Cerebellar nuclear complex (tissue), 1 donor: Measurements from ENCODE around the gene ATAD3C.
"Not testable (repeated sequence)": the region's sequence is repeated elsewhere in the genome, so short reads cannot be mapped to it uniquely, and the experiment has no call there.

Experiments used
- DNase-seq, 2 experiments: peaks; one replicate each; lab custom pipeline; 2025; lab: John Stamatoyannopoulos, UW

The ATAD3C gene

DNA sequence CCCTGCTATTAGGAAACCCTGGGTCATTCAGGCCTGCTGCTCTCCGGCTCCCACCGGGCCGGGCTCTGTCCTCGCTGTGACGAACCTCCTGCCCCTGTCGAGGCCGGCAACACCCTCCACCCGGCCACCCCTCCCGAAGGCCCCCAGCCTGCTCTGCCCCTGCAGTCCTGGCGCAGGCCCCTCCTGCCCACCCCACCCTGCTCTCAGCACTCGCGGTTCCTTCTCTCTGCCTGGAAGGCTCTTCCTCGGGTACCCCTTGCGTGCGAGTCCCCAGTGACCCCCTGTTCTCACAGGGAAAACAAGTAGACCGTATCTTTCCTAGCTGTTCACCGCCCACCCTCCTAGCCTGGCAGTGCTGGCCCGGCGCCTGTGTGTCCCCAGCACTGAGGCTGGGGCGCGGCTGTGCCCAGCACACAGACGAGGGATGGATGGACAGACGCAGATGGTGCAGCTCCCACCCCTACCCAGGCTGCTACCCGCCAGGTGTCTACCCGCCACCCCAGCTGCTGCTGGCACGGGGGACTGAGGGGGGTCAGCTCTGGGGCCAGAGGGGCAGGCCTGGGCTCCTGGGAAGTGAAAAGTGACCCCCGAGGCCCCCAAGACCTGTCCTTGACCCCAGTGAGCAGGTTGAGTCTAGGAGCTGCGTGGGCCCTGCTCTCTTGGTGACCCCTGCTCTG, 17.1 kb upstream of the ATAD3C start:
- DNase-seq: no peak

DNA sequence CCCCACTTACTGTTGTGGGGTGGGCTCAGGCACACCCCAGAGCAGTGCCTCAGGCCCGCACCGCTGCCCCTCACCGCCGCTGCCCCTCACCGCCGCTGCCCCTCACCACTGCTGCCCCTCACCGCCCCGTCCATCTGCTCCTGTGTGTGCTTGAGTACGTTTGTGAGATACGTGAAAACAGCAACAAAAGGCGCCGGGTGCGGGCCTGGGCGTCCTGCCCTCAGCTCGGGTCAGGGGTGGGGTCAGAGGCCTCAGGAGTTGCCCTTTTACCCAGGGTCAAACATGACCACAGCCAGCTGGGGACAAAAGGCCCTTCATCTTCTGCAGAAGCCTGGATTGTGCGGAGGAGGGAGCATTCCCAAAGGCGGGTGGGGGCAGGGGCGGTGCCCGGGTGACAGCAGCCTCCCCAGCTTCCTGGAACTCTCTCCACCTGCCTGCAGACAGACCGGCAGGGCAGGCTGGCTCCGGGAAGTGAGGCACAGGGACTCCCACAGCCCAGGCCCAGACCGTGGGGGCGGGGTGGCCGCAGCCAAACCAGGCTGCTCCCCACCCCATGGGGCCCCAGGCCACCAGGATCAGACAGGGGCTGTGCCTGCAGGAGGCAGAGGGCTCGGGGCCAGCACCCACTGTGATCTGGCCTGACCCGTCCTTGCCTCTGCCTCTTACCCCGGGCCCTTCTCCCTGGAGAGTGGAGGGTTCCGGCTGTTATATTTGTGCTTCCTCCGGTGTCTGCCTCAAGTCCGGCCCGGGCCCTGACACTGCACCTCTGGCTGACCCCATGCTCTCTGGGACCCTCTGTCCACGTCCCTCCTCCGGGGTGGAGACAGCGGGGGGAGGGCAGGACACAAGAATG, 16.3 kb upstream of the ATAD3C start:
- DNase-seq: no peak

DNA sequence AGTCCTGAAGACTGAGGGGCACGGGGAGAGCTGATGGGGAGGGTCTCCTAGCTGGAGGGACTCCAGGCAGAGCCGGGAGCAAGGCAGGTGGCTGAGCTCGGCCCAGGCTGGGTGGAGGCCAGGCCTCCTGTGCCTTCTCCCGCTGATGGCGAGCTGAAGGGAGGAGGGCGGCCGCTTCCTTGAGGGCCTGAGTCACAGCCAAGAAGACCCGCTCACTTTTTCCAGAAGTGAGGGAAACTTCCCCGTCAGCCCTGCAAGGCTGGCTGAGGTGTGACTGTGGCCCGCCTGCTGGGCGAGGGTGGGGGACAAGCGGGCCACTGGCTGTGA, 15.7 kb upstream of the ATAD3C start:
- DNase-seq: no peak

DNA sequence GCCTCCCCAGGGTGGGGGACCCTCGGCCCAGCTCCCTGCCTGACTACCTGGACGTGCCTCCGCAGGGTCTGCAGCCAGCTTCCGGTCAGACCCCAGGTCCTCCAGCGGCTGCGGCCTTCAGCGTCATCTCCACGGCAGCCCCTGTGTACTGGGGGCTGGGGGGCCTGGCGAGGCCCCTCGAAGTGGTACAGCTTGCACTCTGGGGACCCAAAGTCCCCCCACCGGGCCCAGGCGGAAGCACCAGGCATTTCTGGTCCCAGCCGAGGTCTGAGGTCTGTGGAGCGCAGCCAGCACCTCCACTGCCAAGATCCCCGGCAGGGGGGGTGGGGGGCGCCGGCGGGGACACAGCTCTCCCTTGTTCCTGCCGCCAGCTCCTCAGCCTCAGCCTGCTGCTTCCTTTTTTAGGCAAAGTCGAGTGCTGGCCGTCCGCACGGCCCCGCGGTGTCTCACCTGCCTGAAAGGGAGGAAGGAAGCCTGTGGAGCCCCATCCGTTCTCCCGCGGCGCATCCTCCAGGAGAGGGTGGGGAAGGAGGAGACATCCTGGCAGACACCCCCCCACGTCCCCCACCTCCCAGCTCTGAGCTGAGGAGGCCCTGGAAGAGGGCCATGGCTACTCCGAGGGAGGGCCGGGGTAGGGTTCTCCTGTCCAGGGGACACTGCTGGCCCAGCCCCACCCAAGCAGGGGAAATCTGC, 15.2 kb upstream of the ATAD3C start:
- no peak for DNase-seq

DNA sequence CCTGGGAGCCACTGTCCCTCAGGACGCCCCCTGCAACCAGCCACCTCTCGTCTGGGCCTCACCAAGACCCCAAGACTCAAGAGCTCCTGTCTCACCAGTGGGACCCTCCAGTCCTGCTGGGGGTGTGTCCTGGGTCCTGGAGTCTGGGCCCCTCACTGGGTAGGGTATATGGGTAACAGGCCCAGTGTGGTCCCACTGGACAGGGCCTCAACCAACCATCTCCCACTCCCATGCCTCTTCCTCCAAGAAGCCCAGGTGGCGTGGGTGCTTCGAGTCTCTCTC, 14.7 kb upstream of the ATAD3C start:
- no peak for DNase-seq

DNA sequence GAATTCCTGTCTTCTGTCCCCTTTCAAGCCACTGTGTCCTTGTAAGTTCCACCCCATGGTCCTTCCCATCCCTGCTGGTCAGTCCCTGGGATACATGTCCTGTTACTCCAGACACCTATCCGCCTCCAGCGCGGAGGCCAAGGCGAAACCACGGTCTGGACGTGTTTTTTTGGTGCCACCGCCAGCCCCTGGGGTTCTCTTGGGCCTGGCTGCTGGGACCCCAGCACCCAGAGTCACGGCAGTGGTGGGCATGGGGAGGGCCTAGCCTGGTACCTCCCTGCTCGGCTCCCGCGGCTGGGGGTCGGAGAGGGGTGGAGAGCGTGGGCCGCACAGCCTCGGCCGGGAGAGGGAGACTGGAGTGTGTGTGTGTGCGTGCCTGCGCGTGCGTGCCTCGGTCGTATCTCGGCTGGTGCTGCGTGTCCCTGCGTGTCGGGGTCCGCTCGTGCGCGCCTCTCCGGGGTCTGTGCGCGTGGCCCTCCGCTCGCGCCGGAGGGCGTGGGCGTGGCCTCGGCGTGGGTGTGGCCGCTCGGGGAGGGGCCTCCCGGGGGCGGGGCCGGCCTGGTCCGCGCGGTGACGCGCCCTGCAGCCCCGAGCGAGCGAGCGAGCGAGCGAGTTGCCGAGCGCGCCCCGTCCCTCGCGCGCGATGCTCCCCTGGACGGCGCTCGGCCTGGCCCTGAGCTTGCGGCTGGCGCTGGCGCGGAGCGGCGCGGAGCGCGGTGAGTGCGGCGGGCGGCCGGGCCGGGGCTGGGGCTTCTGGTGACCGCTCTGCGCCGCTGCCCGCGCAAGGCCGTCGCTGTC, 14.2 kb upstream of the ATAD3C start, which contains the start of gene VWA1:
Gene VWA1 (plus strand): TSS at position 585 of the 798 bp plus-strand sequence. CDS start 59 bp downstream, at position 644.
- no peak for DNase-seq

DNA sequence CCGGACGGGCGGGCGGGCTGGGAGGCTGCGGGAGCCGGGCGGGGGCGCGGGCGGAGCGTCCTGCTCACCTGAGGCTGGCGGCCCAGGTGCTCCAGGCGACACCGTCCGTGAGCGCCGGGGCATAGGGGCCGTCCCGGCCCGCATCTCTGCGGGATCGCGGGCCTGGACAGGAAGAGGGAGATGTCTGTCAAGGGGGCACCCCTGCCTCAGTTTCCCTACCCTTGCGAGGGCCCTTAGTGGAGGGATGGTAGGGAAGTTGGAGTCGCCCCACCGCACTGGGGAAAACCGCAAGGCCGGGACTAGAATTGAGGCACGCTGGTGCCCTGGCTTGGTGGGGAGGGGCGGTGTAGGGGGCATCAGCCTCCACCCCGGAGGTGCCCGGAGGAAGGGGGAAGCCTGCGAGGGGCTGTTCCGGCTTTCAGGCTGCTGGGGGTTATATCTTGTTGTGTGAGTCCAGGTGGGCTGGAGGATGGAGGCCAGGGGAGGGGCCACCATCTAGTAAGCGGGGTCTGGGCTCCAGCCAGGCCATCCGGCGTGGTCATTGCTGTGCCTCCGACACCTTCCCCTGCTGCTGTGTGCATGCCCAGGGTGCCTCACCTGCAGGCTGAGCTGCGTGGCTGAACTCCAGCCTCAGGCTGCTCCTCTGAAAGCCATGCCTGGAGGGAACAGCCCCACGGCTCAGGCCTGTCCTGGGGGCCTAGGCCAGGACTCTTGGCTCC, 13.4 kb upstream of the ATAD3C start:
- no peak for DNase-seq

DNA sequence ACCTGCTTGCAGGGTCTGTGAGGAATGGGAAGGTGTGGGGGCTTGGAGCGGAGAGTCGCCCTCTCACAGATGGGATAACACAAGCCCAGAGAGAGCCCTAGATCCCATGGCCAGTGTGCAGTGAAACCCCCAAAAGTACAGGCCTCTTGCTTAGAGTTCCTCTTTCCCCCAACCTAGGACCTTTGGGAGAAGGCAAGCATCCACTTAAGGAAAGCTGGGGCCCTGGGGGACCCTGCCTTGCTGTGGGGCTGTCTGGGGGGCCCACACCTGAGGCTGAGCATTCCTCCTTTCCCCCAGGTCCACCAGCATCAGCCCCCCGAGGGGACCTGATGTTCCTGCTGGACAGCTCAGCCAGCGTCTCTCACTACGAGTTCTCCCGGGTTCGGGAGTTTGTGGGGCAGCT, 12.9 kb upstream of the ATAD3C start:
- DNase-seq: no peak

DNA sequence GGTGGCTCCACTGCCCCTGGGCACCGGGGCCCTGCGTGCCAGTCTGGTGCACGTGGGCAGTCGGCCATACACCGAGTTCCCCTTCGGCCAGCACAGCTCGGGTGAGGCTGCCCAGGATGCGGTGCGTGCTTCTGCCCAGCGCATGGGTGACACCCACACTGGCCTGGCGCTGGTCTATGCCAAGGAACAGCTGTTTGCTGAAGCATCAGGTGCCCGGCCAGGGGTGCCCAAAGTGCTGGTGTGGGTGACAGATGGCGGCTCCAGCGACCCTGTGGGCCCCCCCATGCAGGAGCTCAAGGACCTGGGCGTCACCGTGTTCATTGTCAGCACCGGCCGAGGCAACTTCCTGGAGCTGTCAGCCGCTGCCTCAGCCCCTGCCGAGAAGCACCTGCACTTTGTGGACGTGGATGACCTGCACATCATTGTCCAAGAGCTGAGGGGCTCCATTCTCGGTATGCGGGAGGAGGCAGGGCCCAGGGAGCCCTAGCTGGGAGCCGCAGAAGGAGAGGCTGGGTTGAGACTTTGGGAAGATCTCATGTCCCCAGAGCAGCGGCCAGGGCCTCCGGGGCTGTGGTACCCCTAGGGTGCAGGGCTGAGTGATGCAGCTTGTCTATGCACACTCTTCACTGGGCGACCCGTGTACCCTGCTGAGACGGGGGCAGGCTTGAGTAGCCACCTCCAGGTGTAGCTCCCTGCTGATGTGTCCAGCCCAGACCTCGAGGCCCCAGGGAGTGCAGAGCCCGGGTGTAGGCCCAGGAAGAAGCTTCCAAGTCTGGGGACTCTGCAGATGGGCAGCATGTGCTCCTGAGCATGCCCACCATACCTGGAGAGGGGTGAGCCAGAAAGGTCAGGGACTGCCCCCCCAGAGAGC, 12.2 kb upstream of the ATAD3C start:
- no peak for DNase-seq

DNA sequence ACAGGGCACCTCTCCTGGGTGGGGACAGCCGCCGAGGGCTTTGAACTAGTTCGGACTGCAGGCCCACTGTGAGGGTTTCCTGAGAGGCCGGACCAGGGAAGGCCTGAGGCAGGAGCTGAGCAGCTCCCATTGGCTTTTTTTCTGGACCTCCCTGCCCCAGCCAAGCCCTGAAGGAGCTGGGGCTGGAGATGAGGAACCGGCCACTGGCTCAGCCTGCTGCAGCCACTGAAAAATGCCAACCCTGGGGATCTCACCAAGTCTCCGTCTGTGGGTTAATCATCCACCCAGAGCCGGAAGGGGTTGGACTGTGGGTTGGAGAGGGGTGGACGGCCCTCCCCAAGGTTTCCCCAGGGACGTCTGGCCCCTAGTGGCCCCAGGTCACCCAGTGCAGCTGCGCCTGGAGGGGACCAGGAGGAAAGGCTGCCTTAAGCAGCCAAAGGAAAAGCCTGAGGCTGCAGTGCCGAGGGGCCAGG, 11.5 kb upstream of the ATAD3C start:
- no peak for DNase-seq

DNA sequence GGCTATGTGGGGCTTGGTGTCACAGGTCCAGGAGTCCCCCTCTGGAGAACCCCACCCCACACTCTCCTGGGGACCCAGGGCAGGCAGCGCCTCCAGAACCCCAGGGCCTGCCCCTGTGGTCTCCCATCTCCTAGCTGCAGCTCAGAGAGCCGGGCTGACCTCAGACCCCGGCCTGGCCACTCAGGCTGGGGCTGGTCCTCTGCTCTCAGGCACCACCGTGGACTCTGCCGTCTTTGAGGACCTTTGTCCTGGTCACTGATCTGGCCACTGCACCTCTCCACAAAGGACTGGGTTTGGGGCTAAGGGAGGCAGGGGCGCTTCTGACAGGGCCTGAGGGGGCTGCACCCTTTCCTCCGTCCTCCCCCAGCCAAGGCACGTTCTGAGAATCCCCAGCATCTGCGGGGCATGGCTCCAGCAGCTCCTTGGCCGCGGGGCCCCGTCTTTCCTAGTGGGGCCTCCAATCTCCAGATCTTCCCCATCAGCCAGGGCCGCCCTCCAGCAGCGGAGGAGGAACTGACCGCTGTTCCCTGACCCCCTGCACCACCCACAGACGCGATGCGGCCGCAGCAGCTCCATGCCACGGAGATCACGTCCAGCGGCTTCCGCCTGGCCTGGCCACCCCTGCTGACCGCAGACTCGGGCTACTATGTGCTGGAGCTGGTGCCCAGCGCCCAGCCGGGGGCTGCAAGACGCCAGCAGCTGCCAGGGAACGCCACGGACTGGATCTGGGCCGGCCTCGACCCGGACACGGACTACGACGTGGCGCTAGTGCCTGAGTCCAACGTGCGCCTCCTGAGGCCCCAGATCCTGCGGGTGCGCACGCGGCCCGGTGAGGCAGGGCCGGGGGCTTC, 10.7 kb upstream of the ATAD3C start:
- DNase-seq: no peak

DNA sequence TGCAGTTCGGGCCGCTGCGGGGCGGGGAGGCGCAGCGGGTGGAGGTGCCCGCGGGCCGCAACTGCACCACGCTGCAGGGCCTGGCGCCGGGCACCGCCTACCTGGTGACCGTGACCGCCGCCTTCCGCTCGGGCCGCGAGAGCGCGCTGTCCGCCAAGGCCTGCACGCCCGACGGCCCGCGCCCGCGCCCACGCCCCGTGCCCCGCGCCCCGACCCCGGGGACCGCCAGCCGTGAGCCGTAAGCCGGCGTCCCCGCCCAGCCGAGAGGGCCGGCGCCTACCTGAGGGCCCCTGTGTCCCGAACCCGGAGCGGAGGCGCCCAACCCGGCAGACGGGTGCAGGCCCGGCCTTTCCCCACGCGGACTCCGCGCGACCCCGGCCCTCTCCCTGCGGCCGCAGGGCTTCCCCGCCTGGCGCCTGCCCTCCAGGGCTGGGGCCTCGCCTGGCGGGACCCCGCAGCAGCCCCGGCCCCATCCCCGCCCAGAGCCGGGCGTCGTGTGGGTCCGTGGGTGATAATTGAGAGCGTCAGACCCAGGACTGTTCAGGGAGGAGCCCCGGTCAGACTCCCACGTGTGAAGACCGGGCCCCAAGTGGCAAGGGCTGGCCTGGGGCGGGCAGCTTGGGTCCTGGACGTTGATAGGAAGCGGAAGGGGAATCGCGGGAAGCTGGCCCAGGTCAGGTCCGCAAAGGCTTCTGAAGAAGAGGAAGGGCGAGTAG, 9.8 kb upstream of the ATAD3C start:
- no peak for DNase-seq

DNA sequence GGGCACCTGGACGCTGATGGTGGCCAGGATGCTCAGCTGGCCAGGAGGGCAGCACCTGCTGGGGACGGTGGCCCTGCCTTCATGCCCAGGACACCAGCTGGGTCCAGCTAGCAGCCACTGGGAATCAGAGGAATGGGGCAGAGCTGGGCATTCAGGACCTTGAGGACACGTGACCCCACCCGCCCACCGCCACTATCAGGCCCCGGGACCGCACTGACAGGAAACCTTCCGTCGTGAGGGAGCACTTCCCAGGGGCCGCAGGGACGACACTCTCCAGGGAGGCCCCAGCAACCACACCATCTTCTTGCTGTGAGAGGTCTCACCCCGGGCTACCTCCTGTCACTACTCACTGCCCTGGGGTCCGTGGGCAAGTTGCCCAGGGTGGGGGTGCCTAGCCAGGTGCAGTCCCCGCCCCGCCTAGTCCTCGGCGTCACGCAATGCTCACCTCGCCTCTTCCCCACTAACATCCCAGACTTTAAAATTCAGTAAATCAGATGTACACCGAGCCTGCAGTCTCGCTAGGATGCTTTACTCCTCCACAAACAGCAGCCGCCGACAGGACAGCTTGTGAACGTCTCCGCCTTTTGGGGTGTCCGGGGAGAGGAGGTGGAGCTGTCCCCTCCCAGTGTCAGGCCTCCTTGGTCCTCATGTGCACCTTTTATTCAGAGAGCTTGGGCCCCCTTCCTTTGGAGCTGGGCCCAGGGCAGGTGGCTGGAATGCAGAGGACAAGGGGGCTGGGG, 9.1 kb upstream of the ATAD3C start:
- DNase-seq: no peak

DNA sequence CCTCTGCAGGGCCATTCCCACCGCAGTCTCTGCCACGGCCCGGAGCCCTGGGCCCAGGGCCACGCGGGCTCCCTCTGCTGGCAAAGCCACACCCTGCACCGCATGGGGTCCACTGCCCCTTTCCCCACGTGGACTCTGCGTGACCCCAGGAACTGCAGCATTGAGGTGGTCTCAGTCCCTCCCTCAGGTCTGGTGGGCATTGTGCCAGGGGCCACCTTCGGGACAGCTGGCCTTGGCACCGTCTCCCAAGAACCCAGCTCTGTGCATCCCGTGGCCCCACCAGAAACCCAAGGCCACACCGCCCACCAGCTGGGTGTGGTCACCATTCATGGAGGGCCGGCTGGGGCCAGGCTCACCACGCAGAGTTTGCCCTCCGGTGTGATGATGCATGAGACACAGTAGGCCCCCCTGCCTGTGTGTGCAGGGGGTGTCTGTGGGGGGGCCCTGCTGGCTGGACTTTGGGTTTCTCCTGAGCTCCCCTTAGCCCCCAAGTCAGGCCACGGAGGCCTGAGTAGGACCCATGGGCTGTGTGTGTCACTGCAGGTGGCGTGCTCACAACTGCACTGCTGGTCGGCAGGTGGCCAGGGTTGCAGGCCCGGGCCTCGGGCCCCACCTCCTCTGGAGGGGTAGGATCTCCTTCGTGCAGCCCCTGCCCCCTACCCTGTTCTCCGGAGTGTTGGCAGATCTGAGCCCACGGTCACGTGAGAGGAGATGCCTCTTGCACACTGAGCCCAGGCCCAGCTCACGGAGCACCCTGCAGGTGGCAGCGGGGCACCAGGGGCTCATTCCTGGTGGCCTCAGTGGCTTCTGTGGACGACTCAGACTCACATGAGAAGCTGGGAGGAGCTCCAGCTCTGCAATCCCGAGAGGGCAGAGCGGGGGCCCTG, 8.2 kb upstream of the ATAD3C start:
- no peak for DNase-seq

DNA sequence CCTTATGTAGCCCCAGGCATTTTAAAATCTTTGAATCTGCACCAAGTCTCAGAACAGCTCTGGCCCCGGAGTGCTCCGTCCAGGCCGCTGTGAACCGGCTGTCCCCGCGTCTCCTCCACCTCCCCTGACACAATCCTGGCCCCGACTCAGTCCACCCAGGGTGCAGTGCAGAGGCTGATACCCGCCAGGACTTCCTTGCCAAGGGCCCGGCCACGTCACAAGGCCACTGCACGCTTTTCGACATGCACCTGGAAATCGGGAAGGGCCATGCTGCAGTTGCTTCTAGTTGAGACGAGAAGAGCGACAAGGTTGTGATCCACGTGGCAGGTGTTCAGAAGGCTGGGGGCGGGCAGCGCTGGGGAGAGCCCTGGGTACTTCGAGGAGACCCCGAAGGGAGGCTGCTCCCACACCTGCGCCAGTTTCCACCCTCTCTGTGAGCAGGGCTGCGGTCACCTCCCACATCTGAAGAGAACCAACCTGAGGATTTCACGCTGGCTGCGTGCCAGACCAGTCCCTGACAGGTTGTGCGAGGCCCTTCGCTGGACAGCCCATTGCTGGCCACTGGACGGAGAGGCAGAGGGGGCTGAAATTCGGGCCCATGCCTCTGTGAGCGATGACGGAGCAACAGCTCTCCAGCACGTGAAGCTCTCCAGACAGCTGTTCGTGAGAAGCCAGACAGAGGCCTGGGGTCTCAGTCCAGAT, 7.3 kb upstream of the ATAD3C start:
- no peak for DNase-seq

DNA sequence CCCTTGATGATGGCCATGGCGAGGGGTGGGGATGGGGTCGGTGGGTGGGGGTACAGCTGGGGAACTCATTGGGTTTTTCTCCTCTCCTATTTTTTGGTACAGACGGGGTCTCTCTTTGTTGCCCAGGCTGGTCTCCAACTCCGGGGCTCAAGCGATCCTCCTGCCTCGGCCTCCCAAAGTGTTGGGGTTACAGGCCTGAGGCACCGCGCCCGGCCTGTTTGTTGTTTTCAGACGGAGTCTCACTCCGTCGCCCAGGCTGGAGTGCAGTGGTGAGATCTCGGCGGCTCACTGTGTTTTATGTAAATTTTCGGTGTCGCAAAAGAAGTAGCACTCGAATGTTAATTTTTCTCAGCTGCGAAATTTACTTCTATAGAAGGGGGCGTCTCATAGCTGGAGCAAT, 2.9 kb upstream of the ATAD3C start:
- not testable (repeated sequence) for DNase-seq

DNA sequence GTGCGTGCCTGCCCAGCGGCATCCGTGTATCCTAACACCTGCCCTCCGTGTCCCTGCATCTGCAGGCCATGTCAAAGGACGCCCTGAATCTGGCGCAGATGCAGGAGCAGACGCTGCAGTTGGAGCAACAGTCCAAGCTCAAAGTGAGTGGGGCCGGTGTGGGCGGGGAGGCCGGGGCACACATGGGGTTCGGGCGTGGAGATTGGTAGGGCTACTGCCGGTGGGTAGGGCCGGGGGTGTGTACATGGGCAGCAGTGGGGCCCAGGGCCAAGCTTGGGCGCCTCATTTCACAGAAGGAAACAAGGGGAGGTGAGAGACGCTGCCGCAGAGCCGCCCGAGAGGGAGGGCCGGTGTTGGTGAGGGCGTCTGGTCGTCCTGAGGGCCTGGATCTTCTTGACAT, 1.1 kb downstream of the ATAD3C start:
- not testable (repeated sequence) for DNase-seq
